ENCODE results near the gene MPZL3.

MPZL3 gene
- 59.4 to 89.8 (median 70.9) reads per million in 3 donors for total RNA-seq

DNA sequence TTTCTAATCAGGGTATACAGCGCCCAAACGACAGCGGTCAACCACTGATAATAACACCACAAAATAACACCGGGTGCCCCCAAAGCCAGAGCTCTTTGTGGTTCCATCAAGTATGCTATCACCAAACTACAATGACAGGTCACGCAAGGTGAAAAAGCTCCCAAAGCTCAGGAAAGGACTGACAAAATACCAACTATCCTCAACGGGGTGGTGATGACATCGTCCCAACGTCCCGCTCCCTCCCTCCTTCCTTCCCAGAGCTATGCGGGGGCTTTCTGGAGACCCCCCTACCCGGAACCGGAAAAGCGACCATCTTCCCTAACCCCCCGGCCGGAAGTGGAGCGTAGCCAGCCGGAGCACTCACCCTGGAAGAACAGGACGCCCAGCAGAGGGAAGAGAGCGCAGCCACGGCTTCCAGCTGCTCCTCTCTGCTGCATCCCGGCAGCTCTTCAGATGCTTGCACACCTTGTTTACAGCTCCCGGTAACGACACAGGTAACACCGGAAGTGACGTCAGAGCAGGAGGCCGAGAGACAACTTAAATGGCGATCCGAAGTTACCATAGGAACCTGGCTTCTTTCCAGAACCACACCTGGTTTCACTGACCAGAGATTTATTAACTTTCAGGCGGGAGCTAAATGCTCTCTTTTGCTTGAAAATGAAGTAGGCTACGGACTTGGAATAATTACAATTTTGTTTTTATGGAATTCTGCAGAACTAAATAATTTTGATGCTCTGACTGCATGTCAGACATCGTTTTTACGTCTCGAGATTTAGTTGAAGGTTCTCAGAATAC is at the start of gene MPZL3:
Gene MPZL3, minus strand, starts transcription at position 508 of the 795 bp plus-strand sequence. Its CDS starts 71 bp downstream, at position 437.
- no peaks in the 10 kb centered on the region for H3K9me3 ChIP-seq (ENCODE audit: control insufficient read depth, low read length)
- H3K36me3 ChIP-seq (ENCODE audit: control insufficient read depth, insufficient read depth, low read length), result no peaks in the 10 kb centered on the region
- peak; percentile 74 to 88 (median 77) for DNase-seq
- no peaks in the 10 kb centered on the region for H3K27me3 ChIP-seq (replicated peaks; ENCODE audit: control insufficient read depth, insufficient read depth, low read length, poor library complexity, severe bottlenecking)
- H3K27ac ChIP-seq (ENCODE audit: insufficient read depth, low read length, poor library complexity, severe bottlenecking), result peak within 1 kb of the TSS; percentile 89
- peaks cover 11% of the 10 kb centered on the region for H3K4me1 ChIP-seq (ENCODE audit: control insufficient read depth, insufficient read depth, low read length, poor library complexity, severe bottlenecking)
- peak within 1 kb of the TSS; percentile 78 for H3K4me3 ChIP-seq (ENCODE audit: insufficient read depth, low read depth, low read length, poor library complexity, severe bottlenecking)

DNA sequence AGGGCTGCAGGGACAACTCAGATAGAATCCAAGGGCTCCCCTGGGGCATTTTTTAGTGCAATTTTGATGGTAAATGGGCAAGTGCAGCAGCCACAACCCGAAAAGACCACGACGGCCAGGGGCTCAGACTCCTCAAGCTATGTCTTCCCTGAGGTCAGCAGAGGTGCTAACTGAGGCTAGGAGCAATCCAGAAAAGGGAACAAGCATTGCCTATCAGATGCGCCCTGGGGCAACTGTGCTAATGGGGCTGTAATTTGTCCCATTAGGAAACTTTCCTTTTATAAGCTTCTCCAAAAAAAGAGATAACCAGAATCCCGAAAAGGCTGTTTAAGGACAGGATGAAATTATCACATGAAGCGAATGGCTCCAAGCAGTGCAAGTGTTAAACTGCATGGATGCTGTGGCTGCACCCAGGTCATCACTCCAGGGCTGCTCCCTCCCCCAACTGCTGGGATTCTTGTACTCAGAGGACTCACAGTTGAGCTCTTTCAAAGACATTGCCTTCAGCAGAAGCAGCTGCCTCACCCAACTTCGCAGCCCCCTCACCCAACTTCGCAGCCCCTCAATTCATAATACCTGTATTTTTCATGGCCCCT is 49.5 kb upstream of the MPZL3 start:
- Histone ChIP-seq H3K4me1 (ENCODE audit: control insufficient read depth, insufficient read depth, low read length, poor library complexity, severe bottlenecking) (peaks cover 17% of the 10 kb centered on the region), H3K27ac (ENCODE audit: insufficient read depth, low read length, poor library complexity, severe bottlenecking) (no peak overlapping the region), H3K9me3 (ENCODE audit: control insufficient read depth, low read length) (no peaks in the 10 kb centered on the region), H3K36me3 (ENCODE audit: control insufficient read depth, insufficient read depth, low read length) (no peaks in the 10 kb centered on the region), H3K4me3 (ENCODE audit: insufficient read depth, low read depth, low read length, poor library complexity, severe bottlenecking) (no peak overlapping the region), H3K27me3 (replicated peaks; ENCODE audit: control insufficient read depth, insufficient read depth, low read length, poor library complexity, severe bottlenecking) (no peaks in the 10 kb centered on the region)
- no peak for DNase-seq

DNA sequence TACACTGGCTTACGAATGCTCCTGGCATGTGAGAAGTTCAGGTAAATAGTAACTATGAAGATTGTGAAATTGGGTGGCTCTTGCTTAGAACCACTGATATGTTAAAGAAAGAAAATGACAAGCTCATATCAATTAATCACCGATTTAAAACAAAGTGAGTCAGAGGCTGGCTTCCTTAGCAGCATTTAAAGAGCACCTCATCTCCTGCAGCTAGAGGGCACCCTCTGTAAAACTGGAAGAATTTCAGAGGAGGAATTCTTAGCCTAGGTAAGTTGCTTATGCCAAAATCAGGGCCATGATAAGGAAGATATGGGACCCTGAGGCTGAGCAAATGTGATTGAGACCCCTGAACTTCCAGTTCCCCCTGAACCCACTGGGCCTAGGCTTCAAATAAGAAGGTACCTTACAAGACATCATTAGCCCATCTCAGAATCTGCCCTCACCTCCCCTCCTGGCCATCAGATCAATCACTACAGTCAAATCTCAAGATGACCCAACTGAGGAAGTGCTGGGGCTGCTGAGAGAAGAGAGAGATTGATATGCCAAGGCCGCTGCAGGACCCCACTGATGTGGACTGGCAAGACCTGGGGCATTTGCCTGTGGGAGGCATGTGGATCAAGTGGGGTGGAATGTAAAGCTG is 43.8 kb upstream of the MPZL3 start:
- Histone ChIP-seq H3K4me1 (ENCODE audit: control insufficient read depth, insufficient read depth, low read length, poor library complexity, severe bottlenecking) (peaks cover 4% of the 10 kb centered on the region), H3K27ac (ENCODE audit: insufficient read depth, low read length, poor library complexity, severe bottlenecking) (no peak overlapping the region), H3K36me3 (ENCODE audit: control insufficient read depth, insufficient read depth, low read length) (no peaks in the 10 kb centered on the region), H3K27me3 (replicated peaks; ENCODE audit: control insufficient read depth, insufficient read depth, low read length, poor library complexity, severe bottlenecking) (no peaks in the 10 kb centered on the region), H3K4me3 (ENCODE audit: insufficient read depth, low read depth, low read length, poor library complexity, severe bottlenecking) (no peak overlapping the region), H3K9me3 (ENCODE audit: control insufficient read depth, low read length) (no peaks in the 10 kb centered on the region)
- no peak for DNase-seq

DNA sequence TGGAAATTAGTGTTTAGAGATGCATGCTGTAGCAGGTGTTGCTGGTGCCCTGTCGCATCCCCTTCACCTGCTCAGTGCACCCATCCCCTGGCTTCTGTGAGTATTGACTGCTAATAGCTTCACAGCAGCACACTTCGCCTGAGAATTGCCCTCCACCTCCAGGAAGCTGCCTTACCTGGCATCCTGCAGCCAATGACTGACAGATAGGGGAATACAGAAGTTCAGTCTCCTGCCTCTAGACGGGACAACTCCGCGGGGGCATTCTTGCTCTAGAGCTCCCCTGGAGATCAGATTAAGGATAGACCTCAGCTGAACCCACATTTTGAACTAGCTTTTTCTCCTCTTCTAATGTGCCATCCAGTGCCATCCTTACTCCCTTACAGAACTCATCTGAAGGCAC is 43.0 kb upstream of the MPZL3 start:
- no peak for DNase-seq
- Histone ChIP-seq H3K4me3 (ENCODE audit: insufficient read depth, low read depth, low read length, poor library complexity, severe bottlenecking) (no peak overlapping the region), H3K27ac (ENCODE audit: insufficient read depth, low read length, poor library complexity, severe bottlenecking) (no peak overlapping the region), H3K27me3 (replicated peaks; ENCODE audit: control insufficient read depth, insufficient read depth, low read length, poor library complexity, severe bottlenecking) (no peaks in the 10 kb centered on the region), H3K9me3 (ENCODE audit: control insufficient read depth, low read length) (no peaks in the 10 kb centered on the region), H3K36me3 (ENCODE audit: control insufficient read depth, insufficient read depth, low read length) (no peaks in the 10 kb centered on the region), H3K4me1 (ENCODE audit: control insufficient read depth, insufficient read depth, low read length, poor library complexity, severe bottlenecking) (peaks cover 4% of the 10 kb centered on the region)

DNA sequence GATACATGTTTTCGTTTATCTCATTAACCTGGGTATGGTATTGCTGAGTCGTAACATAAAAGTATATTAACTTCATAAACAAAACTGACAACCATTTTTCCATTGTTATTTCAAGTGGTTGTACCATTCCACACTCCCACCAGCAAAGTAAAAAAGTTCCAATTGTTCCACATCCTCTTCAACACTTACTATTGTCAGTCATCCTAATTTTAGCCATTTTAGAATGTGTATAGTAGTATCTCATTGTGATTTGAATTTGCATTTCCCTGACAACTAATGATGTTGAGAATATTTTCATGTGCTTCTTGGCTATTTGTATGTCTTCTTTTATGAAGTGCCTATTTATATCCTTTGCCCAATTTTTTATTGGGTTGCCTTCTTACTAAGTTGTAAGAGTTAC is 41.9 kb upstream of the MPZL3 start:
- no peak overlapping the region for H3K27ac ChIP-seq (ENCODE audit: insufficient read depth, low read length, poor library complexity, severe bottlenecking)
- H3K4me3 ChIP-seq (ENCODE audit: insufficient read depth, low read depth, low read length, poor library complexity, severe bottlenecking), result no peak overlapping the region
- H3K9me3 ChIP-seq (ENCODE audit: control insufficient read depth, low read length), result no peaks in the 10 kb centered on the region
- H3K4me1 ChIP-seq (ENCODE audit: control insufficient read depth, insufficient read depth, low read length, poor library complexity, severe bottlenecking), result peaks cover 4% of the 10 kb centered on the region
- no peaks in the 10 kb centered on the region for H3K36me3 ChIP-seq (ENCODE audit: control insufficient read depth, insufficient read depth, low read length)
- H3K27me3 ChIP-seq (replicated peaks; ENCODE audit: control insufficient read depth, insufficient read depth, low read length, poor library complexity, severe bottlenecking), result no peaks in the 10 kb centered on the region
- DNase-seq, result no peak

- Histone ChIP-seq H3K4me1 (ENCODE audit: control insufficient read depth, insufficient read depth, low read length, poor library complexity, severe bottlenecking) (peaks cover 4% of the 10 kb centered on the region), H3K36me3 (ENCODE audit: control insufficient read depth, insufficient read depth, low read length) (no peaks in the 10 kb centered on the region), H3K27ac (ENCODE audit: insufficient read depth, low read length, poor library complexity, severe bottlenecking) (no peak overlapping the region), H3K4me3 (ENCODE audit: insufficient read depth, low read depth, low read length, poor library complexity, severe bottlenecking) (no peak overlapping the region), H3K9me3 (ENCODE audit: control insufficient read depth, low read length) (no peaks in the 10 kb centered on the region), H3K27me3 (replicated peaks; ENCODE audit: control insufficient read depth, insufficient read depth, low read length, poor library complexity, severe bottlenecking) (no peaks in the 10 kb centered on the region)
- DNase-seq, result no peak
These were observed 39.4 kb upstream of the MPZL3 start for GRCh38 chr11:118291477-118292135.

DNA sequence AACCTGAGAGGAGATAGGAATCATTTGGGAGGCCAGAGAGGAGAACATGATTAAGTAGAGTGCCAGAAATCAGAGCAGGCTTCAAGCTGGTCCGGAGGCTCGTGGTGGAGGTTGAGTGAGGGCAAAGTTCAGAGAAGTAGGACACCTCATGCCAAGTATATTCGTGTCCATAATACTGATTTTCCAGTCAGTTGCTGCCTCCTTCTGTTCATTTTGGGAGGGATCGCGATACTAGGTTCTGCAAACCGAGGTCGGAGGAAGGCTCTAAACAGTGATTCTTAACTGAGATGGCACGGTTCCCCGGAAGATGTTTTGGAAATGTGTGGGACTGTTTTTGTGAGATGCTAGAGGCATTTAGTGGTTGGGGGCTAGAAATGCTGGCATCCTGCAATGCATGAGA is 38.8 kb upstream of the MPZL3 start:
- Histone ChIP-seq H3K27me3 (replicated peaks; ENCODE audit: control insufficient read depth, insufficient read depth, low read length, poor library complexity, severe bottlenecking) (no peaks in the 10 kb centered on the region), H3K27ac (ENCODE audit: insufficient read depth, low read length, poor library complexity, severe bottlenecking) (no peak overlapping the region), H3K4me3 (ENCODE audit: insufficient read depth, low read depth, low read length, poor library complexity, severe bottlenecking) (no peak overlapping the region), H3K36me3 (ENCODE audit: control insufficient read depth, insufficient read depth, low read length) (no peaks in the 10 kb centered on the region), H3K4me1 (ENCODE audit: control insufficient read depth, insufficient read depth, low read length, poor library complexity, severe bottlenecking) (peaks cover under 1% of the 10 kb centered on the region), H3K9me3 (ENCODE audit: control insufficient read depth, low read length) (no peaks in the 10 kb centered on the region)
- peak; percentile 9 to 16 (median 13) for DNase-seq

- H3K4me3 ChIP-seq (ENCODE audit: insufficient read depth, low read depth, low read length, poor library complexity, severe bottlenecking), result no peak overlapping the region
- H3K27me3 ChIP-seq (replicated peaks; ENCODE audit: control insufficient read depth, insufficient read depth, low read length, poor library complexity, severe bottlenecking), result no peaks in the 10 kb centered on the region
- no peak for DNase-seq
- H3K4me1 ChIP-seq (ENCODE audit: control insufficient read depth, insufficient read depth, low read length, poor library complexity, severe bottlenecking), result no peaks in the 10 kb centered on the region
- no peak overlapping the region for H3K27ac ChIP-seq (ENCODE audit: insufficient read depth, low read length, poor library complexity, severe bottlenecking)
- no peaks in the 10 kb centered on the region for H3K36me3 ChIP-seq (ENCODE audit: control insufficient read depth, insufficient read depth, low read length)
- no peaks in the 10 kb centered on the region for H3K9me3 ChIP-seq (ENCODE audit: control insufficient read depth, low read length)
These were observed 37.2 kb upstream of the MPZL3 start for GRCh38 chr11:118289401-118289800.

- no peak for DNase-seq
- H3K27ac ChIP-seq (ENCODE audit: insufficient read depth, low read length, poor library complexity, severe bottlenecking), result no peak overlapping the region
These were observed 34.8 kb upstream of the MPZL3 start for GRCh38 chr11:118287006-118287405.

More at GRCh38 chr11:118287006-118287405, 34.8 kb upstream of the MPZL3 start:
- H3K36me3 ChIP-seq (ENCODE audit: control insufficient read depth, insufficient read depth, low read length), result no peaks in the 10 kb centered on the region
- no peak overlapping the region for H3K4me3 ChIP-seq (ENCODE audit: insufficient read depth, low read depth, low read length, poor library complexity, severe bottlenecking)
- H3K4me1 ChIP-seq (ENCODE audit: control insufficient read depth, insufficient read depth, low read length, poor library complexity, severe bottlenecking), result peaks cover 4% of the 10 kb centered on the region
- no peaks in the 10 kb centered on the region for H3K27me3 ChIP-seq (replicated peaks; ENCODE audit: control insufficient read depth, insufficient read depth, low read length, poor library complexity, severe bottlenecking)
- H3K9me3 ChIP-seq (ENCODE audit: control insufficient read depth, low read length), result no peaks in the 10 kb centered on the region

Measured in effector memory CD4-positive, alpha-beta T cell (primary cell).